B cell (primary cell): Measurements from ENCODE around the gene CAMTA1.

ENCODE experiments used
- CTCF ChIP-seq: fragments of 200-600 bp; IDR thresholded peaks from one replicate; pipeline ENCODE4 v1.8.0; 2022; ENCODE audit warnings: antibody characterized with exemption, mild to moderate bottlenecking
- EZH2 ChIP-seq: IDR thresholded peaks from 2 replicates; pipeline ENCODE4 v1.6.1; 2012; ENCODE audit warnings: borderline replicate concordance, low read depth, mild to moderate bottlenecking, moderate library complexity, low read length; ENCODE audit not compliant: insufficient read depth, poor library complexity, severe bottlenecking

- no peak for TF ChIP-seq CTCF
- TF ChIP-seq EZH2: no peak
These were observed 546.8 kb downstream of the CAMTA1 start for GRCh38 chr1:7331926-7332535.
